Stimulated activated CD8-positive, alpha-beta memory T cell treated with anti-CD3 and anti-CD28 coated beads, Interleukin-4, amount 100 ng/mL, for 24 hours (primary cell): ENCODE measurements around the gene CLSTN2.

Source experiments
- DNase-seq: peaks from one replicate; pipeline ENCODE4 v3.0.0-alpha.2; 2020; ENCODE audit warnings: low read depth

CLSTN2 gene

GRCh38 chr3:140093742-140094141 is 158.8 kb downstream of the CLSTN2 start:
- no peak for DNase-seq

- DNase-seq, result no peak
Observed at GRCh38 chr3:140094487-140094886, 159.5 kb downstream of the CLSTN2 start.

DNA sequence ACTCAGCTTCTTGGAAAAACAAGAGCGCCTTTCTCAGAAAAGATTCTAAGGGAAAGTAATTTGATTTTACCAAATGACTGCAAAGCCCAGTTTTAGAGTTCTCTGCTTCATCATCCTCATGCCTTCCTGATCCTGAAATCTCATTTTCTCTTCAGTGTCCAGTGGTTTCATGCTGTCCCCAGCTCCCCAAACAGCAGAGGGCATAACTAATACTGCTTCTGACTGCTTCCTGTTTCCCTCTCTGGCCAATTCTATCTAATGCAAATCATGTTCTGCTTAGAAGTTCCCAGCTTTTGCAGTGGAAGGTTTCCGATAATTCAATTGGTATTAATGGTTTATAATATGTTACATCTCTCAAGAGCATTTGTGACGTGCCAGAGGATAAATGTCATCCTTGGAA is 161.1 kb downstream of the CLSTN2 start:
- DNase-seq, result no peak

GRCh38 chr3:140097874-140098635 is 163.1 kb downstream of the CLSTN2 start:
- DNase-seq, result no peak

DNA sequence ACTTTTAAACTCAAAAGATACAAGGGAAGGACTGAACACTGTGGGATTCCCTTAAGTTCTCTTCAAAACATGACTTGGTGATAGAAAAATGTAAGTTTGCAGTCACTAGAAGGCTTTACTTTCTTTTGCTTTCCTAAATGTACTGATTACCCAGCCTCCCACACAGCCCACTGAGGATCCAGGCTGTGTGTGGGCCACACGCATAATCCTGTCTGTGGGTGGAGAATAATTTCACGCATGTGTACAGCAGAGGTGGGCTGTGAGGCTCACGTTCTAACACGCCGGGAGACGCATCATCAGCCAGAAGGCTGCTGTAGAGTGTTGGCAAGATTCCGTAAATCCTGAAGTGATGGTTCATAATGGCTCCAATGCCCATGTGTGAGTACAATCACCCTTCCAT is 165.5 kb downstream of the CLSTN2 start:
- DNase-seq, result no peak

- DNase-seq, result no peak
Observed at GRCh38 chr3:140103166-140103565, 168.2 kb downstream of the CLSTN2 start.

DNA sequence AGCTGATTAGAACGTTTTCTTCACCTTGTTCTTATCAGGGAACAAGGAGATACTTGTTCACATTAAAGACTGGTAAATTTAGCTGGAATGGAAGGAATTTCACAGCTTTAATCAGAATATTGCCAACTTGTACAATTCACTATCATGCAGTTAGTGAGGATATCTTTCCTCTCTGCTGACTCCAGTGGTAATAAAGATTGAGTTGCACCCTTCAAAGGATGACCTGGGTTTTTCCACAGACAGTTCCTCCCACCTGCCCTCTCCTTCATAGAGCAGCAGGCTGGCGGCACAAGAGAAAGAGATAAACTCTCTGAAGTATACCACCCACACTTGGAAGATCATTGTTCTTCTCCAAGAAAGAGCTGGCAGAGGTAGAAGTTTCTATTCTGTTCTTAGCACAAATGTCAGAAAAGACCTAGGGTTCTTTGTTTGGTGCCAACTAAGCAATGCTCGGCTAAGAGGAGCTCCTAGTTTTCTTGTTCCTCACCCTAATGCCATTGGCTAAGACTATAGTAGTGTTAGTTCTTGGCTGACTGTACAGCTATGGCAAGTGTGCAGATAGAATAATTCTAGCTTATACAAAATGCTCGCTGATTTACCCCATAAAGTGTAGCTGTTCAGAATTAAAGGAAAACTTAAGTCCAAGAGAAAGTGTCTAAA is 169.1 kb downstream of the CLSTN2 start:
- DNase-seq, result no peak

GRCh38 chr3:140113996-140114788 is 179.2 kb downstream of the CLSTN2 start:
- no peak for DNase-seq

DNA sequence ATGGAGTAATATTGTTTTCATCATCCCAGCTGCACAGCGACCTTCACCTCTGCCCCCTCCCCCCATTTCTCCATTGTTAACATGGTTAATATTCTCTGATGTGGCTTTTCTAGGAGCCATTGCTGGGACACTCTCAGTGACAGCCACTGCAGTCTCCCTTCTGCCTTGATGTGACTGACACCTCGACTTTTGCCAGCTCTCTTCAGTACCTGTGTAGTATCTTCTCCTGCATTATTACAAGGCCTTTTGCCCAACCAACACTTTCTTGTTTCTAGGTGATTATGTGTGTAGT is 179.8 kb downstream of the CLSTN2 start:
- DNase-seq, result no peak

DNA sequence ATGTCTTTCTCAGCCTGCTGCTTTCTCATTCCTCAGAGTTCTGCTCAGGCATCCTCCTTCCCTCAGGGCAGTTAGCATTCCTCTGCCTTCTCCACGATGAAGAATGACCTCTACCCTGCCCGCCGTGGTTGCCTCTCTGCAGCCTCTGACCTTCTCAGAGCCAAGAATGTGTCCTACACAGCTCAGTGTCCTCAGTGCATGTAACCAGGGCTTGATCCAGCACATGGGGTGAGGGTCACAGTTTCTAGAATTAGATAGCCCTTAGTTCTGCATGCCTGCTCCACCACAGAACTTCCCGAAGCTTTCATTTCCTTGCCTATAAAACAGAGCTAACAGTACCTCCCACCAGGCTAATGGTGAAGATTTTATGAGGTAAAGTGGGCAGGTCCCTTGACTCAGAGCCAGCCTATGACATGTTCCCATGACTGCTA is 182.1 kb downstream of the CLSTN2 start:
- DNase-seq, result no peak

GRCh38 chr3:140122183-140122582 is 187.2 kb downstream of the CLSTN2 start:
- DNase-seq, result no peak

GRCh38 chr3:140128217-140128616 is 193.2 kb downstream of the CLSTN2 start:
- DNase-seq, result no peak

GRCh38 chr3:140128631-140129030 is 193.6 kb downstream of the CLSTN2 start:
- no peak for DNase-seq

- DNase-seq, result no peak
Observed at GRCh38 chr3:140129768-140130284, 194.8 kb downstream of the CLSTN2 start.

DNA sequence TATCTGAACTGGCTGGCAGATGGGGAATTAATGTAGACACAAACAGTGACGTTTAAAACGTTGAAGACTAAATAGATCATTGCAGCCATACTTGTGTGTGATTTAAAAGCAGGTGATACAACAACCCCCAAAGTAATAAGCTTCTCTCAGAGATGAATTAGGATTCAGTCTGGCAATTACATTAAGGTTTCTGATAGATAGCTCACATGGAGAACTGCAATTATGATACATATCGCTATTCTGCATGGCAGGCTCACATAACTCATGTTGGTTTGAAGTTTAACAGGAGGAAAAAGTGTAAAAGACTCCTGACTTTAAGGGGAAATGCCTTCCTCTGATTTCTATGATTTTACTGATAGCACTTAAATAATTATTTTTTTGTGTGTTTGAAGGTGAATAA is 196.9 kb downstream of the CLSTN2 start:
- DNase-seq, result no peak

- no peak for DNase-seq
Observed at GRCh38 chr3:140134231-140134965, 199.4 kb downstream of the CLSTN2 start.

DNA sequence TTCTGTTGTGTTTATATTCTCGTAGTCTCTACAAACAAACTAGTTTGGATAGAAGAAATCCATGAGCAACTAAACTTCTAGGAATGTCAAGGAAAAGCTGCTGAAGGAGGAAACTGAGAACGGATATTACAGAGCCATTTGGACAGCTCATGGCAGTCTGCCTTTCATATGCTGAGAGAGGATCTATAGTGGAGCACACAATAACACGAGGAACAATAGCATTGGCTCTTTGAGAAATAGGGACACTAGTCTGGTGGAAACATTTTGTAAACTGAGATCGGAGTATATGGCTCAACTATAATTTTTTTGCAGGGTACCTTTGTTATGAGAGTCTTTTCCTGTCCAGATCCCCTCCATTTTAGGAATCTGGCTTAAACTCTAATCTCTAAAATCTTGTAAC is 200.5 kb downstream of the CLSTN2 start:
- no peak for DNase-seq

DNA sequence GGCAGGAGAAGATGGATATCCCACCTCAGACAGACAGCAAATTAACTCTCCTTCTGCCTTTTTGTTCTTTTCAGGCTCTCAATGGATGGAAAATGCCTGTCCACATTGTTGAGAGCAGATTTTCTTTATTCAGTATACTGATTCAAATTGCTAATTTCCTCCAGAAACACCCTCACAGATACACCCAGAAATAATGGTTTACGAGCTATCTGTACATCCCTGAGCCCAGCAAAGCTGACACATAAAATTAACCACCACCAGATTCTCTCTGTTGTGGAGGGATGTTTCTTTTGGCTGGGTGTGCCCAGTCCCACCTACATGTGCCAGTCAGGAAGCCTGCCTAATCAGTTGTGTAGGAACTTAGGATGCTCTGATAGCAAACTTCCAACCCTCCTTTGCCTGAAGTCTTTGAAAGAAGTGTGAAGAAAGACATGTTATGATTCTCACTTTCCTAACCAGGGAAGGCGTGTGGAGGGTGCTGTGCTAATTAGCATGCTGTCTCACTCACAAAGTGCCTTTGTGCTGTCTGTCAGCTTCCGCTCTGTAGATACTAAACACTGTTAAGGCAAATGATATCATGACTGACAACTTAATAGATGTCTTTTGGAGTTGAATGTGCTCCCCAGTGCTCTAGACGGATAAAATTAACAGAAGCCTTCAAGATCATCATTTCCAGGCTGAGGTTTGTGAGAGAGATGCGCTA is 208.5 kb downstream of the CLSTN2 start:
- DNase-seq, result no peak

- DNase-seq, result no peak
Observed at GRCh38 chr3:140145528-140145927, 210.5 kb downstream of the CLSTN2 start.

- no peak for DNase-seq
Observed at GRCh38 chr3:140146668-140147067, 211.7 kb downstream of the CLSTN2 start.

GRCh38 chr3:140147965-140148490 is 213.0 kb downstream of the CLSTN2 start:
- DNase-seq, result no peak
